ENCODE data around the gene GPATCH2.

Gene GPATCH2

DNA sequence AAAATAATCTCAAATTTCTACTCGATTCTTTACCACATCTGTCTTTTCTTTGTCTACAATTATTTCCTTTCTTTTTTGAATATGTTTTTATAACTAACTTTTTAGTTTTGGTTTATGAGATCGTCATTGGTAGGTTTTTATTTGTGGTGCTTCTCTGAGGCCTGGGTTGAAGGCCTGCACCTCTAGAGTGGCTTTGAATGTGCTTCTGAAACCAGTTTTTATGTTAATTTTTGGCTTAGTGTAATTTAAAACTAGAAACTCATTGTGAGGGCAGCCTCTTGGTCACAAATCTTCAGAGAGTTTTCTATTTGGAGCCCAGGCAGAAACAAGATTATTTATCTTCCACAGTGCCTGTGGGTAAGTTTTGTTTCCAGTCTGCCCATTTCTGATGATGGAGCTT lies 187.0 kb downstream of the GPATCH2 start:
- TF ChIP-seq, protein P1, sequence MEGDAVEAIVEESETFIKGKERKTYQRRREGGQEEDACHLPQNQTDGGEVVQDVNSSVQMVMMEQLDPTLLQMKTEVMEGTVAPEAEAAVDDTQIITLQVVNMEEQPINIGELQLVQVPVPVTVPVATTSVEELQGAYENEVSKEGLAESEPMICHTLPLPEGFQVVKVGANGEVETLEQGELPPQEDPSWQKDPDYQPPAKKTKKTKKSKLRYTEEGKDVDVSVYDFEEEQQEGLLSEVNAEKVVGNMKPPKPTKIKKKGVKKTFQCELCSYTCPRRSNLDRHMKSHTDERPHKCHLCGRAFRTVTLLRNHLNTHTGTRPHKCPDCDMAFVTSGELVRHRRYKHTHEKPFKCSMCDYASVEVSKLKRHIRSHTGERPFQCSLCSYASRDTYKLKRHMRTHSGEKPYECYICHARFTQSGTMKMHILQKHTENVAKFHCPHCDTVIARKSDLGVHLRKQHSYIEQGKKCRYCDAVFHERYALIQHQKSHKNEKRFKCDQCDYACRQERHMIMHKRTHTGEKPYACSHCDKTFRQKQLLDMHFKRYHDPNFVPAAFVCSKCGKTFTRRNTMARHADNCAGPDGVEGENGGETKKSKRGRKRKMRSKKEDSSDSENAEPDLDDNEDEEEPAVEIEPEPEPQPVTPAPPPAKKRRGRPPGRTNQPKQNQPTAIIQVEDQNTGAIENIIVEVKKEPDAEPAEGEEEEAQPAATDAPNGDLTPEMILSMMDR (IDR thresholded peaks at IDR 0.05; ENCODE audit: low read length), result no peak
- no peak for TF ChIP-seq EZH2 (IDR thresholded peaks at IDR 0.05; ENCODE audit: borderline replicate concordance, low read length)
- no peak overlapping the region for H3K27ac ChIP-seq (ENCODE audit: low read depth, low read length, poor library complexity, severe bottlenecking)
- H3K79me2 ChIP-seq (ENCODE audit: insufficient read depth, low read length), result no peaks in the 10 kb centered on the region
- H3K4me2 ChIP-seq (ENCODE audit: low read length), result no peak overlapping the region
- no peaks in the 10 kb centered on the region for H3K4me1 ChIP-seq (ENCODE audit: insufficient read depth, low read length, severe bottlenecking)
- no peaks in the 10 kb centered on the region for H3K27me3 ChIP-seq (ENCODE audit: insufficient read depth, low read length)
- H3K9ac ChIP-seq (ENCODE audit: low read length), result no peak overlapping the region
- H3K9me3 ChIP-seq (ENCODE audit: low read length), result no peaks in the 10 kb centered on the region
- H3K36me3 ChIP-seq (ENCODE audit: insufficient read depth, low read length), result no peaks in the 10 kb centered on the region
- no peaks in the 10 kb centered on the region for H3K9me2 ChIP-seq (ENCODE audit: low read depth, low read length)
- H2AFZ ChIP-seq (ENCODE audit: low read length), result no peak overlapping the region
- H4K20me1 ChIP-seq (ENCODE audit: insufficient read depth, low read length), result no peaks in the 10 kb centered on the region
- no peak overlapping the region for H3K4me3 ChIP-seq (ENCODE audit: low read depth, low read length, poor library complexity, severe bottlenecking)
- no peaks in the 10 kb centered on the region; the same call in 1 of the 2 replicates for H3F3A ChIP-seq (ENCODE audit: insufficient read depth, low read length)

DNA sequence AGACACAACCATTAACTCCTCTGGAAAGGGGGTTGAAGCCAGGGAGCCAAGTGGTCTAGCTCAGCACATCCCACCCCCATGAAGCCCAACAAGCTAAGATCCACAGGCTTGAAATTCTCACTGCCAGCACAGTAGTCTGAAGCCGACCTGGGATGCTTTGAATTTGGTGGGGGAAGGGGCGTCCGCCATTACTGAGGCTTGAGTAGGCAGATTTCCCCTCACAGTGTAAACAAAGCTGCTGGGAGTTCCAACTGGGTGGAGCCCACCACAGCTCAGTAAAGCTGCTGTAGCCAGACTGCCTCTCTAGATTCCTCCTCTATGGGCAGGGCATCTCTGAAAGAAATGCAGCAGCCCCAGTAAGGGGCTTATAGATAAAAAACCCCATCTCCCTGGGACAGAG lies 193.5 kb downstream of the GPATCH2 start:
- Histone ChIP-seq H3K9ac (ENCODE audit: low read length) (no peak overlapping the region), H3K9me2 (ENCODE audit: low read depth, low read length) (no peaks in the 10 kb centered on the region), H3F3A (ENCODE audit: insufficient read depth, low read length) (no peaks in the 10 kb centered on the region), H3K27me3 (ENCODE audit: insufficient read depth, low read length) (no peaks in the 10 kb centered on the region), H3K36me3 (ENCODE audit: insufficient read depth, low read length) (no peaks in the 10 kb centered on the region), H3K79me2 (ENCODE audit: insufficient read depth, low read length) (no peaks in the 10 kb centered on the region), H4K20me1 (ENCODE audit: insufficient read depth, low read length) (no peaks in the 10 kb centered on the region), H3K9me3 (ENCODE audit: low read length) (no peaks in the 10 kb centered on the region), H2AFZ (ENCODE audit: low read length) (no peak overlapping the region), H3K4me2 (ENCODE audit: low read length) (no peak overlapping the region), H3K27ac (ENCODE audit: low read depth, low read length, poor library complexity, severe bottlenecking) (no peak overlapping the region), H3K4me3 (ENCODE audit: low read depth, low read length, poor library complexity, severe bottlenecking) (no peak overlapping the region), H3K4me1 (ENCODE audit: insufficient read depth, low read length, severe bottlenecking) (no peaks in the 10 kb centered on the region)
- TF ChIP-seq EZH2 (IDR thresholded peaks at IDR 0.05; ENCODE audit: borderline replicate concordance, low read length), result no peak
- TF ChIP-seq, protein P1 (IDR thresholded peaks at IDR 0.05; ENCODE audit: low read length), result no peak

DNA sequence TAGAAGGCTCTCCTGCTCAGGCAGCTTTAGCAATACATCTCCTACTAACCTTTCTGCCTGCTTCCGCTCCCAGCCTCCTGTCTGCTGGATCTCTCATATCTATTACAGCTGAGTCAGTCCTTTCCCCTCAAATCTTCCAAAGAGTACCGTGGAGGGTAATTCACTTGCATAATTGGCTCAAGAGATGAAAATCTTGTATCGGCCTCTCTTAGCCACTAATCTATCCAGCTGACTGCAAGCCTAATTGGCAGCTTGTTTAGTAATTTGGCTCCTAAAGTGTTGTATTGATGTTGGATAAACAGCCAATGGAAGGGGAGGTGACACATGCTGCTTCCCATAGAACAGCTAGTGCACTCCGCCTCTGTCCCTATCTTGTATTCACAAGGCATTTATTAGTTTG lies 195.7 kb downstream of the GPATCH2 start:
- no peak for TF ChIP-seq EZH2 (IDR thresholded peaks at IDR 0.05; ENCODE audit: borderline replicate concordance, low read length)
- TF ChIP-seq, protein P1 (IDR thresholded peaks at IDR 0.05; ENCODE audit: low read length), result no peak
- no peak overlapping the region for H3K9ac ChIP-seq (ENCODE audit: low read length)
- no peak overlapping the region for H3K4me2 ChIP-seq (ENCODE audit: low read length)
- no peaks in the 10 kb centered on the region for H3K36me3 ChIP-seq (ENCODE audit: insufficient read depth, low read length)
- no peaks in the 10 kb centered on the region for H3K79me2 ChIP-seq (ENCODE audit: insufficient read depth, low read length)
- no peaks in the 10 kb centered on the region for H3K9me2 ChIP-seq (ENCODE audit: low read depth, low read length)
- no peak overlapping the region for H3K27ac ChIP-seq (ENCODE audit: low read depth, low read length, poor library complexity, severe bottlenecking)
- H3K4me3 ChIP-seq (ENCODE audit: low read depth, low read length, poor library complexity, severe bottlenecking), result no peak overlapping the region
- H3K27me3 ChIP-seq (ENCODE audit: insufficient read depth, low read length), result no peaks in the 10 kb centered on the region
- H2AFZ ChIP-seq (ENCODE audit: low read length), result no peak overlapping the region
- no peaks in the 10 kb centered on the region for H4K20me1 ChIP-seq (ENCODE audit: insufficient read depth, low read length)
- H3K9me3 ChIP-seq (ENCODE audit: low read length), result no peaks in the 10 kb centered on the region
- H3F3A ChIP-seq (ENCODE audit: insufficient read depth, low read length), result no peaks in the 10 kb centered on the region
- no peaks in the 10 kb centered on the region for H3K4me1 ChIP-seq (ENCODE audit: insufficient read depth, low read length, severe bottlenecking)
